ENCODE data around the gene FITM2. TPM values are rescaled to one million over a fixed set of nuclear protein-coding genes. Genes with fewer than 3 reads are reported as not detected.

Gene FITM2
- polyA plus RNA-seq, 1 of the 3 experiments (the other 2 are of a cell fraction): 3.6 TPM

- no peaks in the 10 kb centered on the region for H3K4me1 ChIP-seq (ENCODE audit: control insufficient read depth in 1 of 2, insufficient read depth in 2 of 2, low read depth in 1 of 2, low read length in 1 of 2)
- ChIA-PET POLR2A (no interaction called here), CTCF (interaction anchor here (0.7 to 2.6 kb wide), 4 partner anchors 8 to 152 kb away, joined by 3 to 16 read pairs (median 4); partner anchors contain the start of gene FITM2)
- no peak for DNase-seq
- no peak overlapping the region for H3K9ac ChIP-seq
- no peaks in the 10 kb centered on the region for H3K36me3 ChIP-seq (replicated peaks in 1 of 2; ENCODE audit: control insufficient read depth in 1 of 2, insufficient read depth in 2 of 2, low read length in 1 of 2)
- TF ChIP-seq SIN3A (IDR thresholded peaks at IDR 0.05; ENCODE audit: borderline replicate concordance, low read depth, low read length) (no peak), ELF1 (IDR thresholded peaks at IDR 0.05) (no peak), MXI1 (IDR thresholded peaks at IDR 0.05; ENCODE audit: low read depth, low read length) (no peak), RFX5 (IDR thresholded peaks at IDR 0.05; ENCODE audit: low read length) (no peak), GABPA (IDR thresholded peaks at IDR 0.05; ENCODE audit: low read depth) (no peak), CTCF (IDR thresholded peaks at IDR 0.05) (no peak), RXRA (IDR thresholded peaks at IDR 0.05; ENCODE audit: borderline replicate concordance, low read depth) (no peak), CHD2 (IDR thresholded peaks at IDR 0.05; ENCODE audit: low read length, partially characterized antibody) (no peak), RCOR1 (IDR thresholded peaks at IDR 0.05; ENCODE audit: low read length) (no peak)
- no peaks in the 10 kb centered on the region for H3K9me3 ChIP-seq
- H3K4me2 ChIP-seq: no peak overlapping the region
- H3K27ac ChIP-seq (ENCODE audit: low read depth in 2 of 2, low read length in 1 of 2): no peak overlapping the region
- H3F3A ChIP-seq (replicated peaks; ENCODE audit: insufficient read depth): no peaks in the 10 kb centered on the region
- no peak overlapping the region for H3K4me3 ChIP-seq (ENCODE audit: low read depth in 2 of 2, low read length in 1 of 2)
- H3K27me3 ChIP-seq (ENCODE audit: insufficient read depth): no peaks in the 10 kb centered on the region; the same call in 1 of the 2 replicates
- H3K9me2 ChIP-seq: no peaks in the 10 kb centered on the region
- no peaks in the 10 kb centered on the region for H4K20me1 ChIP-seq (ENCODE audit: insufficient read depth)
- WGBS (ENCODE audit: low lambda C conversion rate): 80% methylated on average over 2 of the region's 2 CpGs
- H2AFZ ChIP-seq (ENCODE audit: low read depth): no peak overlapping the region
- no peaks in the 10 kb centered on the region for H3K79me2 ChIP-seq (ENCODE audit: insufficient read depth)
Measured at GRCh38 chr20:44319839-44320422, 8.9 kb upstream of the FITM2 start.

DNA sequence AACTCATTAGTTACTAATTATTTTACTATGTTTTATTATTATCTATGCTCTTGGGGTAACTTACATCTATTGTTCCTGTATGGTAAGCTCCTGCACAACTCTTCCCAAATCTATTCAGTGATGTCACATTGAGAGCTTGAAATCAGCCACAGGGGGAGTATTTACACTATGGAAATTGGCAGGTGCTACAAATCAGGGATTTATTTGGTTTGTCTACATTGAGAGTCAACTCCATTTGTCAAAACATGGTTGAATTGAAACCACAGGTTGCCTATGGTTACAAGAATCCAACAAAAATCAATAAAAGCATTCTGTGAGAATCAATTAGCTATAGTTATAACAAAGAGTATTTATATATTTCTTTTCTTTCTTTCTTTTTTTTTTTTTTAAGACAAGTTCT, 3.9 kb upstream of the FITM2 start:
- Histone ChIP-seq H2AFZ (ENCODE audit: low read depth) (no peak overlapping the region), H3K4me1 (ENCODE audit: control insufficient read depth in 1 of 2, insufficient read depth in 2 of 2, low read depth in 1 of 2, low read length in 1 of 2) (peaks cover 2 to 7% of the 10 kb centered on the region in 2 experiments; a peak in 1 of 4 replicates), H4K20me1 (ENCODE audit: insufficient read depth) (no peaks in the 10 kb centered on the region), H3K79me2 (ENCODE audit: insufficient read depth) (peaks cover 6% of the 10 kb centered on the region; the same call in 1 of the 2 replicates), H3F3A (replicated peaks; ENCODE audit: insufficient read depth) (no peaks in the 10 kb centered on the region), H3K4me2 (no peak overlapping the region), H3K9ac (no peak overlapping the region), H3K27me3 (ENCODE audit: insufficient read depth) (no peaks in the 10 kb centered on the region; the same call in 1 of the 2 replicates), H3K36me3 (replicated peaks in 1 of 2; ENCODE audit: control insufficient read depth in 1 of 2, insufficient read depth in 2 of 2, low read length in 1 of 2) (no peaks in the 10 kb centered on the region), H3K27ac (ENCODE audit: low read depth in 2 of 2, low read length in 1 of 2) (no peak overlapping the region), H3K4me3 (ENCODE audit: low read depth in 2 of 2, low read length in 1 of 2) (no peak overlapping the region), H3K9me2 (no peaks in the 10 kb centered on the region), H3K9me3 (no peaks in the 10 kb centered on the region)
- DNase-seq: no peak
- ChIA-PET CTCF (interaction anchor here (0.7 to 10.7 kb wide), 4 partner anchors 11 to 566 kb away, joined by 3 to 264 read pairs (median 4); partner anchors contain the start of genes GDAP1L1 and OSER1), POLR2A (interaction anchor here (0.6 kb wide), 1 partner anchor 758 kb away, joined by 3 read pairs; no protein-coding TSS in a partner anchor)
- no peak for TF ChIP-seq TEAD4 (IDR thresholded peaks at IDR 0.05; ENCODE audit: borderline replicate concordance, insufficient read depth)
- TF ChIP-seq, protein P1, sequence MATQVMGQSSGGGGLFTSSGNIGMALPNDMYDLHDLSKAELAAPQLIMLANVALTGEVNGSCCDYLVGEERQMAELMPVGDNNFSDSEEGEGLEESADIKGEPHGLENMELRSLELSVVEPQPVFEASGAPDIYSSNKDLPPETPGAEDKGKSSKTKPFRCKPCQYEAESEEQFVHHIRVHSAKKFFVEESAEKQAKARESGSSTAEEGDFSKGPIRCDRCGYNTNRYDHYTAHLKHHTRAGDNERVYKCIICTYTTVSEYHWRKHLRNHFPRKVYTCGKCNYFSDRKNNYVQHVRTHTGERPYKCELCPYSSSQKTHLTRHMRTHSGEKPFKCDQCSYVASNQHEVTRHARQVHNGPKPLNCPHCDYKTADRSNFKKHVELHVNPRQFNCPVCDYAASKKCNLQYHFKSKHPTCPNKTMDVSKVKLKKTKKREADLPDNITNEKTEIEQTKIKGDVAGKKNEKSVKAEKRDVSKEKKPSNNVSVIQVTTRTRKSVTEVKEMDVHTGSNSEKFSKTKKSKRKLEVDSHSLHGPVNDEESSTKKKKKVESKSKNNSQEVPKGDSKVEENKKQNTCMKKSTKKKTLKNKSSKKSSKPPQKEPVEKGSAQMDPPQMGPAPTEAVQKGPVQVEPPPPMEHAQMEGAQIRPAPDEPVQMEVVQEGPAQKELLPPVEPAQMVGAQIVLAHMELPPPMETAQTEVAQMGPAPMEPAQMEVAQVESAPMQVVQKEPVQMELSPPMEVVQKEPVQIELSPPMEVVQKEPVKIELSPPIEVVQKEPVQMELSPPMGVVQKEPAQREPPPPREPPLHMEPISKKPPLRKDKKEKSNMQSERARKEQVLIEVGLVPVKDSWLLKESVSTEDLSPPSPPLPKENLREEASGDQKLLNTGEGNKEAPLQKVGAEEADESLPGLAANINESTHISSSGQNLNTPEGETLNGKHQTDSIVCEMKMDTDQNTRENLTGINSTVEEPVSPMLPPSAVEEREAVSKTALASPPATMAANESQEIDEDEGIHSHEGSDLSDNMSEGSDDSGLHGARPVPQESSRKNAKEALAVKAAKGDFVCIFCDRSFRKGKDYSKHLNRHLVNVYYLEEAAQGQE (IDR thresholded peaks at IDR 0.05; ENCODE audit: low read depth, low read length): no peak
- TF ChIP-seq TCF12 (IDR thresholded peaks at IDR 0.05): no peak
